Stimulated activated naive CD4-positive, alpha-beta T cell (primary cell): Measurements from ENCODE around the gene MYO3A.

Experiments
- DNase-seq, 6 experiments: peaks; one replicate each; lab custom pipeline; 2025; lab: John Stamatoyannopoulos, UW

MYO3A gene

DNA sequence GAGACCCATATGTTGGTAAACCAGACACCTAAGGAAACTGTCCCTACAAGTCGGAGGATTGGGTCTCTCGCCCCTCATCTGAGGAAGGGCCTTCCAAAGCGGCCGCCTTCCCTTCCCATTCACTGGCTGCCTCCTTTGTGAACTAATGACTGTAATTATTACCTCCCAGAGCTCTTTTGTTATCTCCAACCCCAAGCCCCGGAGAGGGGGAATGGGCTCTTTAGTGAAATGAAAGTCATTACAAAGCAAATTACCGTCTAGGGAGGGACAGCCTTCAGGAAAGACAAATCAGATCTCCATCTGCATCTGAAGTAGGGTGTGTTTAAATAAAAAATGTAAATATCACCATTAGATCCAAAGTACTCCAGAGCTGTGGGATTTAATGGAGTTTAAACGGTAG, 280.0 kb downstream of the MYO3A start:
- DNase-seq = no peak

DNA sequence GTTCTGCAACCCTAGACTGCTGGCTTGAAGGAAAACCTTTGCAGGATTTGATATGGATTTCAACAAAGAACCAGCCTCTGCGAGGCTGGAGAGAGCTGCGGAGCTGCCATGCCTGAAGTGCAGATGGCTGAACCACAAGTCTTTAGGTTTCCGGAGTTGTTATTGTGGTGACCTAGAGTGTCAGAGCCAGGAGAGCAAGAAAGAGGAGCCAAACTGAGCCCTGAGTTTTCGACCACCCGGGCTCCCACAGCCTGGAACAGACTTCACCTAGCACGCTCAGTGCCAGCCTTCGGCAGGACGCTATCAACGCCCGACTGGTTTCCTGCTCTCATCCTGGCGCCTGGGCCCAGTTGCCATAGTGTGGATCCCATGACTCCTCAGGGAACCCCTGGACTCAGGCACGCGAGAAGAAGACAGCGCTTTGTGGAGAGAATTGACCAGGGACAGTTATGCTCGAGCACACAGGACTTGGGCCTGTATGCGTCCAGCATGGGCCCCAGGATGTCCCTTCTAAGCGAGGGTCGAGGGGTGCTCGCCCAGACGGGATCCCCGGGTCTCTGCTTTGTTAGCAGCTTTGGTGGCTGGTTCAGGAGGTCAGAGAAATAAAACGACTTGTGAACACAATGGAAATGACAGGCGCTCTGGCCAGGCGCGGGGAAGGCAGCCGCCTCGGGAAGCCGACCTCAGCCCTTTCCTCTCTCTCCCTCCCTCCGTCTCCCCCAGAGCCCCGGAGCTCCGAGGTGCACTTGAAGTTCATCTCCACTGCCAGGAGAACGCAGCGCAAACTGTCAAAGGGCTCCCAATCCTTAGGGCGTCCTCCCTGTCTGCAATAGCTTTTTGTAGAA, 280.7 kb downstream of the MYO3A start:
- no peak for DNase-seq

DNA sequence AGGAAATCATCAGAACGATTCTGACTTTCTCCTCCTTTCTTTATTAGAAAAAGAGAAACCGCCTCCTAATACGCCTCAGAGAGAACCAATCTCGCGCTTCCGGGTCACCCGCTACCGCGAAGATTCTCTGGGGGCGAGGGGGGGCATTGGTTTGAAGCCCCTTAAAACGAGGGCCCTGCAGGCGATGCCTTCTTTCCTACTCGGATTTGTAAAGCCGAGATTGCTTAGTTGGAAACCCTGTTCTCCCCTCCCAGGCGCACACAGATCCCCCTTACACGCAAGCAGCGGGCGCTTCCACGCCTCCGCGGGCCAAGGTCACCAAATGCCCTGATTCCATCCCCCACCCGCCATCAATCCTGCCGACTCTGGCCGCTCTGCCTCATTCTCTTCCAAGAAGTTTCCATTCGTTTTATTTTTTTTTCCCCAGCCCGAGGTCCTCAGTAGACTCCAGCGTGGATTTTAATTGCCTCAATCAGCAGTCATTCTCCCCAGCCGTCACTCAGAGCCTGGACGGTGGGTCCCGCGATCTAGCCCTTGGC, 281.4 kb downstream of the MYO3A start:
- no peak for DNase-seq

DNA sequence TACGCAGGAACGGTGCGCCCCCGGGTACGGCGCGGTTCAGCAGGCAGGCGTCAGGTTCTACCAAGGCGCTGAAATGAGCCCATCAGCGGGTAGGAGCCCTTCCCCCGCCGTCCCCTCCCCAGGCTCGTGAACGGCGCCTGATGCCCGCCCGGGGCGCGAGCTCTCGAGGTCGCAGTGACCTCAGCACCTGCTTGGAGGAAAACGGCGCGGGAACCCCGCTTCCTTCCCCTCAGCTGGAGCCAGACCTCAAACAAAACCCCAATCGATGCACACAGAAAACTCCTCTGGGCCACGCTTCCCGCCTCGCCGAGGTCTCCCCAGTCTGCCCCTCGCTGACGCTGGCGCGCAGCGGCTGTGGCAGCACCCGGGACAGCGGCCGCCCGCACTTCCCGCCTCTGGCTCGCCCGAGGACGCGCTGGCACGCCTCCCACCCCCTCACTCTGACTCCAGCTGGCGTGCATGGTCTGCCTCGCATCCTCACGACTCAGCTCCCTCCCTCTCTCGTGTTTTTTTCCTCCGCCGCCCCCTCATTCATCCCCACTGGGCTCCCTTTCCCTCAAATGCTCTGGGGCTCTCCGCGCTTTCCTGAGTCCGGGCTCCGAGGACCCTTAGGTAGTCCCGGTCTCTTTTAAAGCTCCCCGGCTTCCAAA, 282.0 kb downstream of the MYO3A start:
- no peak for DNase-seq

DNA sequence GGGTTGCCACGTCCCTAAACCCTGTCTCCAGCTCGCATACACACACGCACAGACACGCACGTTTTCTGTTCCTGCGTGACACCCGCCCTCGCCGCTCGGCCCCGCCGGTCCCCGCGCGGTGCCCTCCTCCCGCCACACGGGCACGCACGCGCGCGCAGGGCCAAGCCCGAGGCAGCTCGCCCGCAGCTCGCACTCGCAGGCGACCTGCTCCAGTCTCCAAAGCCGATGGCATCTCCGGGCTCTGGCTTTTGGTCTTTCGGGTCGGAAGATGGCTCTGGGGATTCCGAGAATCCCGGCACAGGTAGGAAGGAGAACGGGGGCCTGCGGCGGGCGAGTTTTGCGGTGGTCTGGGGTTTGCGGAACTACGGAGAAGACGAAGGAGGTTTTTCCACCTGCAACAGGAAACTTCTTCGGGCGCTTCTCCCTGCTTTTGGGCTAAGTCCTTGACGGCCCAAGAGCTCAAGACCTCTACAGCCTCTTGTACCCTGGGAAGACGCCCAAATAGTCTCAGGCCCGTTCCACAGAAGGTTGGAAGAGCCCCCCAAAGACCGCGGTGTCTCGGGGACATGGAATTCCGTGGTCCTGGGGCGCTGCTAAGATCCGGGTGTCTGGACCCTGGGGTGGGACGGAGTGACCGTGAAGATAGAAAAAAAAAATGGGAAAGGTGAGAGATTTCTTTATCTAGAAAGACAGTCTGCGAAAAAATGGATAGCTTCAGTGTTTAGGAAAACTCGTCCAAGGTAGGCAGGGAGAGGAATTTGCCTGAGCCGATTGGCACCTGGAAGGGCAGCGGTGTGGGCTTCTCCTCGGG, 282.8 kb downstream of the MYO3A start, which contains the start of gene GAD2:
Gene GAD2, plus strand, starts transcription at position 190 of the 811 bp plus-strand sequence. Its CDS starts 36 bp downstream, at position 226.
- DNase-seq = no peak

DNA sequence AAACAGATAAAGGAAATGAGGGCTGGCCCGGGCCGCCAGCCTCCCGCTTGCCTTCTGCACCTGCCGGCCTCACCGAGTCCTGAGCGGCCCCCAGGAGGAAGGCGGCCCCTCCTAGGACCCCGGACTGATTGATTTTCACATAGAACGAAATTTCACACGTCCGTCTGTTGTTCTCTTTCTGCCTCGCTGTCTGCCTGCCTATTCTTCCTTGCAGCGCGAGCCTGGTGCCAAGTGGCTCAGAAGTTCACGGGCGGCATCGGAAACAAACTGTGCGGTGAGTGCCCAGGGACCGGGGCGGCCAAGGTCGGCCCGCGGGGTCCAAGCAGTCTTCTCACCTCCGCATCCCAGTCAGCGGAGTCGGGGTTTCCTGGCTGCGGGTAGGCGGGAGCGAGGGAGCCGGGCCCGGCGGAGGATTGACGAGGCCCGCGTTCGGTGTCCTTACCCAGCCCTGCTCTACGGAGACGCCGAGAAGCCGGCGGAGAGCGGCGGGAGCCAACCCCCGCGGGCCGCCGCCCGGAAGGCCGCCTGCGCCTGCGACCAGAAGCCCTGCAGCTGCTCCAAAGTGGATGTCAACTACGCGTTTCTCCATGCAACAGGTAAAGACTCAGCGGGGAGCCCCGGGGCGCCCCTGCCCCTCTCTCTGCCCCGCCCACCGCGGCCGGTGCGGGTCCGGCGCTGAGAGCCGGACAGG, 283.5 kb downstream of the MYO3A start:
- DNase-seq = no peak

DNA sequence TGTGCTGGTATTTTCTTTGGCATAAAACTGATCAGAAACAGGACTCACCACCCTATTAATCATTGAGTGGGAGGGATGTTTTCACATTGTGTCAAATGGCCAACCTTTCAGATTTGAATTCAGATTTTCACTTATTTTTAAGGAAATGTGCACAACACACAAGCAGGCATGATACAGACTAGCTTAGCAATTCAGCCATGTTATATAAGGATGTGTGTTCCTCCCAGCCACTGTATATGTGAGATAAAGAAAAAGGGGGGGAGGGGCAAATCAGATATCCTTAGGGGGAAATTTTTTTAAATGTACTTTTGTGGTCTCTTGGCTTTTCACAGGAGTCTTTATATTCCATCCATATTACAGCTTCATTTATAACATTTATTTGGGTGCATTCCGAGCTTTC, 285.6 kb downstream of the MYO3A start:
- no peak for DNase-seq

DNA sequence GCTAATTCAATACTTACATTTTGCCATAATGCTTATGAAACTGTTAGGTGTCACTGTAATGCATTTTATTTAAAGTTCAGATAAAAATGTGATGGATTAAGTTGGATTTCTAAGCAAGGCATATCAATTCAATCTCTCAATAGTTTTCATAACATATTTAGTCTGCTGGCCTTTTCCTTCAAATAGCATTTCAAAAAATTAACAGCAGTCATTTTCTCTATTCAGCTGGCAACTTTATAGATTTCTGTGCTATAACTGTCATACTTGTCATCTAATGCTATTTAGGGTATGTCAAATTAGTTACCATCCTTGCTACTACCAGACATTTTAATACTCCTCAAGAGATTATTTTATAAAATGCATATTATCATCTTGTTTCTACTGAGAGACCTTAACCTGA, 286.9 kb downstream of the MYO3A start:
- DNase-seq = no peak

DNA sequence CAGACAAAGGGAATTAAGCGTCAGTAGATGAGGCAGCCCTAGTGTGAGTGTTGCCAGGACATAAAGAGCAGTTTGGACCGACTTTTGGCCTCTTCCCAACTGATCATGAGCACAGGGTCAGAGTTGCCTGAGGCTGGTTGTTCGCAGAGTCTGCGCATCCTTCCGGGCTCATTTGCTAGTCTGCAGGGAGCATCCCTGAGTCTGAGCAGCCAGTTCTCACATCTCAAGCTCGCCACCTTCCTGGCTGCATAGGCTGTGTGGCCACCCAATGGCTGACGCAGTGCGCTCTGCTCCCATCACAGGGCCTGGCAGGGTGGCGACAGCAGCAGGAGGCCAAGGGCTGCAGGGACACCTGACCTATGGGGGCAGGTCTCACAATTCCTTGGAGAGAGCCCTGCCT, 287.5 kb downstream of the MYO3A start:
- no peak for DNase-seq

DNA sequence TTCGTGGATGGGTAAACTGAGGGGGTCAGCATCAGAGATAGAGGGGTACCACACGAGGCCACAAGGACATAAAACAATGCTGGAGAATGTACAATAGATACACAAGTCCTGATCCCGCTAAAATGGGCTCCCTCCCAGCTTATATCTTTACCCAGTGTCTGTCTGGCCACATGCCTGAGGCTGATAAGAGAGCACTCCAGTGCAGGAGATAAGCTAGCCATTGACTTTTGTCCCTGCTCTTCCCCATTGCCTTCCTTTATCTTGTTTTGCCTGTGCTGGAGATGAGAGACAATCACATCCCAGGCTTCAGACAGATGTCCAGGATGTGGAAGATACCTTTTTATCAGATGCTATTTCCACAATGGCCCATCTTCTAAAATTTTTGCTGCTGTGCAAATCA, 288.5 kb downstream of the MYO3A start:
- no peak for DNase-seq

DNA sequence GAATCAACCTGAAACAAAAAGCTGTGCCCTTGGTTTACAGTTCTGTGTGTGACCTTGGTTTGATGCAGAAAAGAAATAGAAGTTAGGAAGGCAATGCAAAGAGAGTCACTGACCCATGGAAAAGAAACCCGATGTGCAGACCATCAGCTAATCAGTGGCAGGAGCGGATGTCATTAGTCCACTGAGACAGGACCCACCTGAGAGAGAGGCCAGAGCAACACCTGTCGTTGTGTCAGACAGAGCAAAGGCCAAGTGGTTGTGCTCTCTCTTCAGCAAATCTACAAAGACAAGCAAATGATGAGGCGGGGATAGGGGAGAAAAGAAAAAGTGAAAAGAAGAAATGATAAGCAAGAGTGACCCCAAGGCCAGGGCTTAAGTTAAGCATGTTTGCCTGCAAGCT, 291.3 kb downstream of the MYO3A start:
- DNase-seq = no peak

DNA sequence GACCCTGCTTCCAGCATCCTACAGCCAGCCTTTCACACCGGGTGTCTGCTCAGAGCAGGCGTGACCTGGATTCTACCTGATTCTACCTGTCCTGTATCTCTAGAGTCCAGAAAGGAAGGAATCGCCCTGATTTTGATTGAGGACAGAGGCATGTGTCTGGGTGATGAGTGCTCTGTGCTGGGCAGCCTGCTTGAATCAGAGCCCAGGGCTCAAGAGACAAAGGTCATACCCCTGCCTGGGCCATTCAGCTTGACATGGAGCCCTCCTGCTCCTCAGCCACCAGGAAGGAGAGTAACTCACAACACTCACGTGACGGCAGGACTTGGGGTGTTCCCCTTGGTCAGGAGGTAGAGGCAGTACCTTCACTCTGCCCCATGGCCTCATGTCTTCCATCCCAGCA, 293.8 kb downstream of the MYO3A start:
- DNase-seq = no peak

DNA sequence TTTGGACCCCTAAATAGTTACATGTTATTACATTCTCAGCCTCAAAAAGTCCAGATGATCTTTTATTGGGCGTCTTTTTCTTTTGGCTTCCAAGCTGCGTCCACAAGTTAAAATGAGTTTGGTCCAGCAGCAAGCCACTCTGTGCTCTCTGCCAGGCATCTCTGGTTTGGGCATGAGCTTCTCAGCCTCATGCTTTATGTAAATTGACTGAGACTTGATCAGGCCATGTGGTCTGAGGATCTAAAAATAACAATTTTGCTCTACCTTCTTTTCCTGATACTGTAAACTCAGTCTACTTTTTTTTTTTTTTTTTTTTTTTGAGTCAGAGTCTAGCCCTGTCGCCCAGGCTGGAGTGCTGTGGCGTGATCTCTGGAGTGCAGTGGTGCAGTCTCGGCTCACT, 298.1 kb downstream of the MYO3A start:
- DNase-seq = no peak

DNA sequence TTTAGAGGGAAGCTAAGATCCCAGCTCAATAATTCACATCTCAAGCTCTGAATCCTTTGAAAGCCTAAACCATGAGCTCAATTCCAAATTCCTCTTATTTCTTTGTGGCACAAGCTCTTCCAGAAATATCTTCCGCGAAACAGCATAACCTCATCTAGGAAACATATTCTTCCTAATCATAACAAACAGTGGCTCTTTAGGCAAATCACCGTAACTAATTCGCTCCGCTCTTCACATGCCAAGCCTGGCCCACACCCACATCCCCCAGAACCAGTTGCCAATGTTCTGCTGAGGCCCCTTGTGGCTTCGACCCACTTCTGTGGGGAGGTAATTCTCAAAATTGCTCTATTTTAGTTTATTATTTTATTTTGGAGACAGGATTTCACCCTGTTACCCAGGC, 301.7 kb downstream of the MYO3A start:
- no peak for DNase-seq

DNA sequence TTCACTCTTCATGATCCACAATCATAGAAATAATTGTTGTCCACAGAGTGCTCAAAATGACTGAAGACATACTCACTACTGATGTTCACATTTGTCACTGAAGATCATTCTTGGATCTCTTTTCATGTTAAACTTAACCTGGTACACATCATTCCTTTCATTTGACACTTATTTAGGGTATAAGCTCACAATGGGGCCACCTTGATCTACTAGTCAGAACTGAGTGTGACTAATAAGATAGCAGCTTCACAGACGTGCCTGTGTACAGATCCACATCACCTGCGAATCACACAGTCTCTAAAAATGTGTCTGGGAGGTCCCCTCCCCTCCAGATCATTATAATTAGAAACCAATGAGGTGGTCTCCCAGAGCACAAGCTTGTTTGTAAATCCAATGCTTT, 304.3 kb downstream of the MYO3A start:
- no peak for DNase-seq

DNA sequence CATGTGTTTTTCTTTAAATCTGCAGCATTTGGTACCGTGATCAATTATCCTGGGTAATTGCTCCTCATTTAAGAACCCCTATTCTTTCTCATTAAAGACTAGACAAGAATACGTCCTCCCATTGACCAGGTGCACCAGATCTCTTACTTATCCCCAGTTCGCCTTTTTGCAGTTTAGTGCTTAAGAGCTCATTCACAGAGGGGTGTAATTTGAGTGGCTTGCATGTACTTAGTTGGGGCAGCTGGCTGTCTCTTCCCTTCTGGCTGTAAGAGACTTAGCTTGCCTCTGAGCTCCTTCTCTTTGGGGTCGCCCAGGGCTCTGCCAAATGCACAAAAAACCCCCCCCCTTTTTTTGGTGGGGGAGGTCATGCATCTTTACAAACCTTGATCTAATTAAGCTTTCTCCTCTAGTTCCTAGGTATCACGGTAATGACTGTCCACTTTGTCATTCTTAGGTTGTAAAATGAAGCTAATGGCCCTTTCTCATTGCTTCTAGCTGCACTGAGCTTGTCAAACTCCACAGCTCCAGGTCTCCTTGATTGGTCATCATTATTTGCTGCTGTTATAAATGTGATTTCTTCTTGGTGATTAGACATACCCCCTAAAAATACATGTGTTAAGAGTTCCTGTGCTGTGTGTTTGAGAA, 308.8 kb downstream of the MYO3A start:
- no peak for DNase-seq

DNA sequence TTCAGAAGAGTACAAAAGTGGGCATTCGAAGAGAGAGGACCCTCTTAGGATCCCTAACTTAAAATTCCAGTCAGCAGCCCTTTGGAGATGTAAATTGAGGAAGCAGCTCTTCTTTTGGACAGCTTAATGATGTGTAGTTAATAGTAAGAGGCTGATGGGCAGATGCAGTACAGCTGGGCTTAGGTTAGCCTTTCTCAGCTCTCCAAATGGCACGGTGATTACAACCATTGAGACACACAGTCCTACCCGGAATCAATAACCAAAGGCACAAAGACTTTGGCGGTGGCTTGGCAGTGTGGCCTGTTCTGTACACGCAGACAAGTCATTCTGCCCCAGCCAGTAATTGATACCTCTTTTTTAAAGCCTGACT, 309.3 kb downstream of the MYO3A start:
- no peak for DNase-seq

DNA sequence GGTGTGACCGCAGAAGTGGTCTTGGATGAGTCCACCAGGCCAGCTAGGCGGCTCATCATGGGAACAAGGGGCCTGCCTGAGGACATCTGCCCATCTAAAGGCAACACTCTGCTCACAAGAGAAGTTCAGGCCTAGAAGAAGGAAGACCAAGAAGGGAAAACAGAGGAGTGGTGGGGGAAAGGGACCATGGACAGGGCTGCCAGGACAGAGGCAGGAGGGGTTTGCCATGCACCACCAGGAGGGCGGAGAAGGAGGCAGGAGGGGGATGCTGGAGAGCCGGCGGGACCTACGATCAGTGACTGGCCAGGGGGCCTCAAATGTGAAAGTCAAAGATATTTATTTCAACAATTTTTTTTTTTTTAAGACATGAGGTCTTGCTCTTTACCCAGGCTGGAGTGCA, 315.7 kb downstream of the MYO3A start:
- DNase-seq = no peak

DNA sequence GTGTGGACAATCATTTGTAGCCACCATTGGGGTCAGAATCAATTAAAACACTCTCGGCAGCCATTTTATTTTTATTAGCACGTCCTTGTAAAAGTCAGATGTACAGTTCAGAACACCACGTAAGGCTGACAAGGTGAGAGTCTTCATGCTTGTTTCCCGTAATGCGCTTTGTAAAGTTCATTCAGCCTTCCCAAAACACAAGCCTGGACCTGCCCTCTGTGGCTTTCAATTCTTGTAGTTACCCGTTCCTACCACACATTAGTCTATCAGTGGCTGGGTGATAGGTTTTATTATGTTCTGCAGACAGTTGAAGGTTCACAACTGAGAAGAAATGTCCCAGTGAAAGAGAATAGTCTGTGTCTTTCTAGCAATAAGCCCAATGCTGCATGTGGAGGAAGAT, 317.9 kb downstream of the MYO3A start:
- DNase-seq = no peak

DNA sequence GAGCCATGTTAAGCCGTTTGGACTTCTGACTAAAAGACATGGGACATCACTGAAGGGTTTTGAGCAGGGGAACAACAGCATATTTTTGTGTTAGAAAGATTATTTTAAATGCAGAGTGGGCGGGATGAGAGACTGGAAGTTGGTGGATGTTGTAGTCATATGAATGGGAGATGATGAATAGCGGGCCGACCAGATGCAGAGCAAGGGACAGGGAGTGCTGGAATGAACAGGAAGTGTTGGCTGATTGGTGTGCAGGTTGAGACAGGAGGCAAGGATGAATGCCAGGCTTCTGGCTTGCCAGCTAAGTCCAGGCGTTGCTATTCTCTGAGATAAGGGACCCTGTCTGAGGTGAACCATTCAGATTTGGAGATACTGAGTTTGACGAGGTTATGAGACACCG, 320.6 kb downstream of the MYO3A start:
- DNase-seq = no peak

DNA sequence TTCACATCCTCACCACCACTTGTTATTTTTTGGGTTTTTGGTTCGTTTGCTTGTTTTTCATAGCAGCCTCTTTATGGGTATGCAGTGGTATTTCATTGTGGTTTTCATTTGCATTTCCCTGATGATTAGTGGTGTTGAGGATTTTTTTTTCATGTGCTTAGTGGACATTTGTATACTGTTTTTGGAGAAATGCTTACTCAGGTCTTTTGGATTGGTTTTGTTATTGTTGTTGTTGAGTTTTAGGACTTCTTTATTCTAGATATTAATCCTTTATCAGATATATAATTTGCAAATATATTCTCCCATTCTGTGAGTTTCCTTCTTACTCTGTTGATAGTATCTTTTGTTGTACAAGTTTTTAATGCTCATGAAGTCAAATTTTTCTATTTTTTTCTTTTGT, 325.3 kb downstream of the MYO3A start:
- DNase-seq = no peak
